Kidney glomerular epithelial cell (primary cell): ENCODE measurements around the gene FLVCR1.
"Not testable (repeated sequence)": the region's sequence is repeated elsewhere in the genome, so short reads cannot be mapped to it uniquely, and the experiment has no call there.

Experiments
- DNase-seq: peaks from one replicate; lab custom pipeline; 2025; lab: John Stamatoyannopoulos, UW

The FLVCR1 gene

GRCh38 chr1:212860713-212861581, 2.9 kb downstream of the FLVCR1 start:
- no peak for DNase-seq

GRCh38 chr1:212862111-212862690, 4.1 kb downstream of the FLVCR1 start:
- DNase-seq = no peak

- not testable (repeated sequence) for DNase-seq
Measured at GRCh38 chr1:212863345-212863744, 5.3 kb downstream of the FLVCR1 start.

GRCh38 chr1:212864201-212864600, 6.1 kb downstream of the FLVCR1 start:
- no peak for DNase-seq

GRCh38 chr1:212867192-212867591, 9.1 kb downstream of the FLVCR1 start:
- DNase-seq = no peak

- DNase-seq = no peak
Measured at GRCh38 chr1:212871976-212872375, 13.9 kb downstream of the FLVCR1 start.

- no peak for DNase-seq
Measured at GRCh38 chr1:212873518-212873917, 15.4 kb downstream of the FLVCR1 start.

- DNase-seq = no peak
Measured at GRCh38 chr1:212878418-212878817, 20.3 kb downstream of the FLVCR1 start.

- no peak for DNase-seq
Measured at GRCh38 chr1:212879947-212880690, 22.0 kb downstream of the FLVCR1 start.

GRCh38 chr1:212884592-212884991, 26.5 kb downstream of the FLVCR1 start:
- DNase-seq = no peak

GRCh38 chr1:212892108-212892507, 34.0 kb downstream of the FLVCR1 start:
- no peak for DNase-seq

GRCh38 chr1:212899845-212900244, 41.8 kb downstream of the FLVCR1 start:
- DNase-seq = no peak

GRCh38 chr1:212901290-212901689, 43.2 kb downstream of the FLVCR1 start:
- no peak for DNase-seq

GRCh38 chr1:212902054-212902453, 44.0 kb downstream of the FLVCR1 start:
- no peak for DNase-seq

- no peak for DNase-seq
Measured at GRCh38 chr1:212903664-212904063, 45.6 kb downstream of the FLVCR1 start.

GRCh38 chr1:212908071-212908470, 50.0 kb downstream of the FLVCR1 start:
- not testable (repeated sequence) for DNase-seq

- DNase-seq = no peak
Measured at GRCh38 chr1:212908971-212909370, 50.9 kb downstream of the FLVCR1 start.

GRCh38 chr1:212909652-212910063, 51.6 kb downstream of the FLVCR1 start:
- DNase-seq = no peak

- DNase-seq = not testable (repeated sequence)
Measured at GRCh38 chr1:212910213-212910612, 52.1 kb downstream of the FLVCR1 start.

GRCh38 chr1:212913638-212914037, 55.6 kb downstream of the FLVCR1 start:
- DNase-seq = not testable (repeated sequence)

GRCh38 chr1:212914110-212914509, 56.0 kb downstream of the FLVCR1 start:
- not testable (repeated sequence) for DNase-seq

- DNase-seq = no peak
Measured at GRCh38 chr1:212914789-212915188, 56.7 kb downstream of the FLVCR1 start.
